Breast epithelium (tissue), 4 donors: ENCODE data around the gene C20orf144. TPM values are rescaled to one million over a fixed set of nuclear protein-coding genes. Genes with fewer than 3 reads are reported as not detected.

Experiments used
- DNase-seq, 2 donors: peaks; one replicate each; pipeline ENCODE4 v3.0.0-alpha.2; 2019; ENCODE audit warnings: low spot score in 2 of 2
- H3K27ac ChIP-seq, 2 donors: fragments of 200-600 bp; sonication (generic) in 1 of 2; one replicate each; pipeline ENCODE4 v1.5.1; 2016 to 2019; ENCODE audit warnings: mild to moderate bottlenecking in 1 of 2
- H3K27me3 ChIP-seq, 2 donors: fragments of 200-600 bp; sonication (generic) in 1 of 2; one replicate each; pipeline versions ENCODE4 v1.5.1 to v1.6.0; 2017 to 2019; ENCODE audit warnings: control low read depth in 1 of 2, mild to moderate bottlenecking in 1 of 2
- H3K36me3 ChIP-seq: fragments of 200-600 bp; one replicate; pipeline ENCODE4 v1.5.1; 2019
- H3K4me1 ChIP-seq, 2 donors: fragments of 200-600 bp; sonication (generic); one replicate each; pipeline ENCODE4 v1.5.1; 2016 to 2019; ENCODE audit warnings: control low read depth in 1 of 2
- H3K4me3 ChIP-seq, 3 donors: fragments of 200-600 bp; sonication (generic); 1 replicate in 2 of 3; 2 replicates in 1 of 3; pipeline ENCODE4 v1.5.1; 2016 to 2019; ENCODE audit warnings: mild to moderate bottlenecking in 3 of 3, moderate library complexity in 2 of 3
- H3K9me3 ChIP-seq, 2 donors: fragments of 200-600 bp; sonication (generic) in 1 of 2; one replicate each; pipeline ENCODE4 v1.5.1; 2016 to 2019; ENCODE audit warnings: control low read depth in 1 of 2
- CTCF ChIP-seq, 3 donors: fragments of 450-650 bp; IDR thresholded peaks; one replicate each; pipeline ENCODE4 v1.5.1; 2016 to 2017; ENCODE audit warnings: antibody characterized with exemption in 3 of 3, mild to moderate bottlenecking in 3 of 3, moderate library complexity in 3 of 3
- POLR2A ChIP-seq: fragments of 450-650 bp; IDR thresholded peaks from one replicate; pipeline ENCODE4 v1.6.1; 2016; ENCODE audit warnings: antibody characterized with exemption, mild to moderate bottlenecking, moderate library complexity
- POLR2AphosphoS5 ChIP-seq, 3 donors: sonication (generic); formaldehyde crosslinking; IDR thresholded peaks; one replicate each; pipeline ENCODE4 v1.6.1; 2017; ENCODE audit warnings: antibody characterized with exemption in 3 of 3
- intact Hi-C: fragments of 100-400 bp; cut with DNase I; formaldehyde crosslinking; loops from one replicate; pipeline ENCODE4 v1.15.1; 2023; ENCODE audit warnings: low total_unique reads
- total RNA-seq, 3 donors: library from RNA; depleted of rRNA; stranded (reverse); fragments of >200 nt; gene quantifications; one replicate each; pipeline ENCODE4 v1.1.0, GENCODE V29; 2016

The C20orf144 gene
- total RNA-seq, 3 donors from 2014 or later: 0.16 to 0.33 (median 0.29) TPM

- H3K36me3 ChIP-seq: no peaks in the 10 kb centered on the region
- DNase-seq: no peak
- peak overlapping the region in 1 of 2 donors; percentile 73 for H3K27ac ChIP-seq
- H3K4me3 ChIP-seq: no peak overlapping the region
- no peaks in the 10 kb centered on the region for H3K9me3 ChIP-seq
- H3K27me3 ChIP-seq: no peaks in the 10 kb centered on the region
- H3K4me1 ChIP-seq: peaks cover 0 to 10% of the 10 kb centered on the region in 2 donors
- TF ChIP-seq POLR2A (no peak), CTCF (IDR thresholded peaks at IDR 0.05) (no peak), POLR2AphosphoS5 (IDR thresholded peaks at IDR 0.05) (no peak)
- intact Hi-C loops: no loop called here
These were observed 12.9 kb upstream of the C20orf144 start for GRCh38 chr20:33649201-33649681.

GRCh38 chr20:33650111-33650752, 11.9 kb upstream of the C20orf144 start:
- Histone ChIP-seq H3K27me3 (no peaks in the 10 kb centered on the region), H3K36me3 (no peaks in the 10 kb centered on the region), H3K9me3 (no peaks in the 10 kb centered on the region), H3K4me1 (peaks cover 0 to 10% of the 10 kb centered on the region in 2 donors), H3K4me3 (no peak overlapping the region), H3K27ac (peak overlapping the region in 1 of 2 donors; percentile 73)
- no peak for DNase-seq
- TF ChIP-seq CTCF (IDR thresholded peaks at IDR 0.05): no peak
- no peak for TF ChIP-seq POLR2AphosphoS5 (IDR thresholded peaks at IDR 0.05)
- no peak for TF ChIP-seq POLR2A
- intact Hi-C loops: loop anchor here (10.0 kb wide), 1 partner anchor 185 kb away; no protein-coding TSS in a partner anchor

- peak overlapping the region; percentile 49 to 73 for H3K27ac ChIP-seq
- no peaks in the 10 kb centered on the region for H3K36me3 ChIP-seq
- peak; percentile 46 to 76 for DNase-seq
- no peaks in the 10 kb centered on the region for H3K9me3 ChIP-seq
- intact Hi-C loops: loop anchor here (10.0 kb wide), 1 partner anchor 186 kb away; no protein-coding TSS in a partner anchor
- peaks cover 0 to 10% of the 10 kb centered on the region in 2 donors for H3K4me1 ChIP-seq
- TF ChIP-seq POLR2AphosphoS5 (IDR thresholded peaks at IDR 0.05) (peak in 2 of 3 donors; percentile 19 to 24), POLR2A (no peak), CTCF (IDR thresholded peaks at IDR 0.05) (peak in 1 of 3 donors; percentile 13)
- no peaks in the 10 kb centered on the region for H3K27me3 ChIP-seq
- H3K4me3 ChIP-seq: no peak overlapping the region
These were observed 11.2 kb upstream of the C20orf144 start for GRCh38 chr20:33650753-33651561.

GRCh38 chr20:33651562-33652048, 10.5 kb upstream of the C20orf144 start:
- intact Hi-C loops: loop anchor here (10.0 kb wide), 1 partner anchor 187 kb away; no protein-coding TSS in a partner anchor
- Histone ChIP-seq H3K27me3 (no peaks in the 10 kb centered on the region), H3K27ac (peak overlapping the region; percentile 49 to 73), H3K4me1 (peaks cover 0 to 10% of the 10 kb centered on the region in 2 donors), H3K36me3 (no peaks in the 10 kb centered on the region), H3K4me3 (no peak overlapping the region), H3K9me3 (no peaks in the 10 kb centered on the region)
- no peak for TF ChIP-seq POLR2AphosphoS5 (IDR thresholded peaks at IDR 0.05)
- no peak for TF ChIP-seq CTCF (IDR thresholded peaks at IDR 0.05)
- no peak for TF ChIP-seq POLR2A
- DNase-seq: no peak
